Caco-2 (cell line): ENCODE data around the gene IL4I1. TPM values are rescaled to one million over a fixed set of nuclear protein-coding genes. Genes with fewer than 3 reads are reported as not detected.
"Not testable (repeated sequence)": the region's sequence is repeated elsewhere in the genome, so short reads cannot be mapped to it uniquely, and the experiment has no call there.

Experiments used
- BruUV-seq: library from RNA; stranded (reverse); fragments of 400-500 nt; replicated peaks from 2 replicates; lab custom pipeline; 2021; lab: Mats Ljungman, UMichigan
- CTCF ChIA-PET: fragments of 300-600 bp; sonication (Branson Sonifier 250); formaldehyde crosslinking; loops from one replicate; lab custom pipeline; 2022; ENCODE audit warnings: antibody characterized with exemption; lab: Charles Lee
- POLR2A ChIA-PET: fragments of 300-600 bp; sonication (Branson Sonifier 250); formaldehyde crosslinking; loops from one replicate; lab custom pipeline; 2022; ENCODE audit warnings: antibody characterized with exemption; lab: Charles Lee
- DNase-seq, 2 experiments: peaks; one replicate each; pipeline versions ENCODE4 v3.0.0 to v3.0.0-alpha.2; 2020 to 2022
- H3K27me3 ChIP-seq: replicated peaks from 2 replicates; pipeline ENCODE4 v1.6.0; 2011; ENCODE audit warnings: low read length; ENCODE audit not compliant: control insufficient read depth, insufficient read depth
- H3K36me3 ChIP-seq: 2 replicates; pipeline ENCODE4 v1.5.1; 2011; ENCODE audit warnings: low read length; ENCODE audit not compliant: control insufficient read depth, insufficient read depth
- H3K4me1 ChIP-seq: fragments of 250-450 bp; sonication (Bioruptor Pico); 2 replicates; pipeline ENCODE4 v1.5.1; 2020; ENCODE audit warnings: mild to moderate bottlenecking
- H3K4me3 ChIP-seq: 2 replicates; pipeline ENCODE4 v1.5.1; 2011; ENCODE audit warnings: low read depth, mild to moderate bottlenecking, control low read depth, low read length
- H3K9me3 ChIP-seq: fragments of 250-450 bp; sonication (Bioruptor Pico); 2 replicates; pipeline ENCODE4 v1.5.1; 2020; ENCODE audit warnings: mild to moderate bottlenecking, moderate library complexity
- H3K27ac Mint-ChIP-seq: one replicate; pipeline ENCODE4 v1.8.0; 2022; ENCODE audit warnings: mixed read lengths; ENCODE audit not compliant: unreplicated experiment
- H3K27me3 Mint-ChIP-seq: one replicate; pipeline ENCODE4 v1.8.0; 2022; ENCODE audit warnings: mixed read lengths; ENCODE audit not compliant: insufficient read depth, unreplicated experiment
- H3K36me3 Mint-ChIP-seq: one replicate; pipeline ENCODE4 v1.8.0; 2022; ENCODE audit warnings: mild to moderate bottlenecking, mixed read lengths; ENCODE audit not compliant: insufficient read depth, unreplicated experiment
- H3K4me1 Mint-ChIP-seq: one replicate; pipeline ENCODE4 v1.8.0; 2022; ENCODE audit warnings: low read depth, mixed read lengths; ENCODE audit not compliant: unreplicated experiment
- H3K4me3 Mint-ChIP-seq: one replicate; pipeline ENCODE4 v1.8.0; 2022; ENCODE audit warnings: mild to moderate bottlenecking, moderate library complexity, mixed read lengths; ENCODE audit not compliant: unreplicated experiment
- H3K9me3 Mint-ChIP-seq: one replicate; pipeline ENCODE4 v1.8.0; 2022; ENCODE audit warnings: mixed read lengths; ENCODE audit not compliant: unreplicated experiment
- CTCF ChIP-seq, 2 experiments: fragments of 200-600 bp in 1 of 2; IDR thresholded peaks; 1 replicate in 1 of 2; 2 replicates in 1 of 2; pipeline versions ENCODE4 v1.5.1 to v1.8.0; 2011 to 2022; ENCODE audit warnings: antibody characterized with exemption in 1 of 2, control low read depth in 1 of 2, inconsistent platforms in 1 of 2, low read depth in 1 of 2, low read length in 1 of 2, mild to moderate bottlenecking in 1 of 2, moderate library complexity in 1 of 2; ENCODE audit not compliant: insufficient read depth in 1 of 2, severe bottlenecking in 1 of 2, unreplicated experiment in 1 of 2
- intact Hi-C: fragments of 100-400 bp; cut with micrococcal nuclease; formaldehyde crosslinking; loops from one replicate; pipeline ENCODE4 v1.10.0; 2022; ENCODE audit not compliant: unreplicated experiment
- total RNA-seq: library from RNA; stranded (reverse); gene quantifications from 2 replicates; pipeline ENCODE4 v1.2.3, GENCODE V29; 2022

Gene IL4I1
- total RNA-seq, 1 experiment from 2014 or later: 0.61 TPM

GRCh38 chr19:49927526-49928264, 31.0 kb upstream of the IL4I1 start:
- Histone ChIP-seq H3K36me3 (peaks cover 7% of the 10 kb centered on the region), H3K9me3 (no peaks in the 10 kb centered on the region), H3K4me3 (peak overlapping the region; percentile 99), H3K4me1 (peaks cover 9% of the 10 kb centered on the region), H3K27me3 (no peaks in the 10 kb centered on the region)
- DNase-seq: no peak
- H3K27me3 Mint-ChIP-seq: no peaks in the 10 kb centered on the region
- no peaks in the 10 kb centered on the region for H3K9me3 Mint-ChIP-seq
- H3K4me1 Mint-ChIP-seq: peaks cover 14% of the 10 kb centered on the region
- BruUV-seq: no TSS peak
- ChIA-PET POLR2A (interaction anchor here (0.7 to 1.7 kb wide), 3 partner anchors 14 to 405 kb away, joined by 3 to 5 read pairs (median 4); no protein-coding TSS in a partner anchor), CTCF (no interaction called here)
- intact Hi-C loops: no loop called here
- peak overlapping the region; percentile 92 for H3K27ac Mint-ChIP-seq
- peak overlapping the region; percentile 81 for H3K4me3 Mint-ChIP-seq
- H3K36me3 Mint-ChIP-seq: peaks cover 91% of the 10 kb centered on the region
- TF ChIP-seq CTCF (IDR thresholded peaks at IDR 0.05; ENCODE audit: insufficient read depth in 1 of 2, low read depth in 1 of 2, low read length in 1 of 2, severe bottlenecking in 1 of 2, unreplicated experiment in 1 of 2): no peak

GRCh38 chr19:49926515-49926914, 29.8 kb upstream of the IL4I1 start:
- ChIA-PET CTCF (no interaction called here), POLR2A (no interaction called here)
- Histone ChIP-seq H3K4me3 (no peak overlapping the region), H3K4me1 (peaks cover 9% of the 10 kb centered on the region), H3K27me3 (no peaks in the 10 kb centered on the region), H3K36me3 (peaks cover 7% of the 10 kb centered on the region), H3K9me3 (no peaks in the 10 kb centered on the region)
- H3K9me3 Mint-ChIP-seq: no peaks in the 10 kb centered on the region
- intact Hi-C loops: no loop called here
- no TSS peak for BruUV-seq
- no peak overlapping the region for H3K27ac Mint-ChIP-seq
- DNase-seq: no peak
- no peaks in the 10 kb centered on the region for H3K27me3 Mint-ChIP-seq
- TF ChIP-seq CTCF (IDR thresholded peaks at IDR 0.05; ENCODE audit: insufficient read depth in 1 of 2, low read depth in 1 of 2, low read length in 1 of 2, severe bottlenecking in 1 of 2, unreplicated experiment in 1 of 2): no peak
- H3K4me3 Mint-ChIP-seq: no peak overlapping the region
- H3K36me3 Mint-ChIP-seq: peaks cover 92% of the 10 kb centered on the region
- H3K4me1 Mint-ChIP-seq: peaks cover 14% of the 10 kb centered on the region

GRCh38 chr19:49925486-49925885, 28.8 kb upstream of the IL4I1 start:
- no peaks in the 10 kb centered on the region for H3K27me3 Mint-ChIP-seq
- Histone ChIP-seq H3K36me3 (peaks cover 7% of the 10 kb centered on the region), H3K27me3 (no peaks in the 10 kb centered on the region), H3K4me3 (no peak overlapping the region), H3K4me1 (peaks cover 9% of the 10 kb centered on the region), H3K9me3 (no peaks in the 10 kb centered on the region)
- no peak for DNase-seq
- H3K4me3 Mint-ChIP-seq: no peak overlapping the region
- no peak overlapping the region for H3K27ac Mint-ChIP-seq
- CTCF ChIA-PET: no interaction called here
- POLR2A ChIA-PET: no interaction called here
- intact Hi-C loops: no loop called here
- H3K4me1 Mint-ChIP-seq: peaks cover 14% of the 10 kb centered on the region
- H3K9me3 Mint-ChIP-seq: no peaks in the 10 kb centered on the region
- BruUV-seq: no TSS peak
- peaks cover 98% of the 10 kb centered on the region for H3K36me3 Mint-ChIP-seq
- TF ChIP-seq CTCF (IDR thresholded peaks at IDR 0.05; ENCODE audit: insufficient read depth in 1 of 2, low read depth in 1 of 2, low read length in 1 of 2, severe bottlenecking in 1 of 2, unreplicated experiment in 1 of 2): no peak

GRCh38 chr19:49924881-49925210, 28.2 kb upstream of the IL4I1 start:
- H3K4me1 ChIP-seq, BruUV-seq, CTCF ChIA-PET, H3K4me3 ChIP-seq, H3K27me3 ChIP-seq, H3K9me3 Mint-ChIP-seq, H3K36me3 ChIP-seq, H3K4me3 Mint-ChIP-seq, H3K9me3 ChIP-seq, POLR2A ChIA-PET, intact Hi-C loops, DNase-seq, H3K27me3 Mint-ChIP-seq, H3K4me1 Mint-ChIP-seq: not testable (repeated sequence)
- H3K27ac Mint-ChIP-seq: peak overlapping the region; percentile 90
- peaks cover 98% of the 10 kb centered on the region for H3K36me3 Mint-ChIP-seq
